ENCODE results near the gene SLC10A6.
"Not testable (repeated sequence)": the region's sequence is repeated elsewhere in the genome, so short reads cannot be mapped to it uniquely, and the experiment has no call there.

- not testable (repeated sequence) for TF ChIP-seq CTCF (conservative IDR thresholded peaks at IDR 0.05; ENCODE audit: low read depth, low read length); EZH2 (IDR thresholded peaks at IDR 0.05; ENCODE audit: borderline replicate concordance, low read depth, low read length, poor library complexity, severe bottlenecking)
Observed at GRCh38 chr4:86875436-86875835, 26.3 kb upstream of the SLC10A6 start.
